Measurements from ENCODE around the gene SPECC1. TPM values are rescaled to one million over a fixed set of nuclear protein-coding genes. Genes with fewer than 3 reads are reported as not detected.

Gene SPECC1
- total and polyA plus RNA-seq, 12 donors = 19.2 to 96.1 (median 40.3) TPM

DNA sequence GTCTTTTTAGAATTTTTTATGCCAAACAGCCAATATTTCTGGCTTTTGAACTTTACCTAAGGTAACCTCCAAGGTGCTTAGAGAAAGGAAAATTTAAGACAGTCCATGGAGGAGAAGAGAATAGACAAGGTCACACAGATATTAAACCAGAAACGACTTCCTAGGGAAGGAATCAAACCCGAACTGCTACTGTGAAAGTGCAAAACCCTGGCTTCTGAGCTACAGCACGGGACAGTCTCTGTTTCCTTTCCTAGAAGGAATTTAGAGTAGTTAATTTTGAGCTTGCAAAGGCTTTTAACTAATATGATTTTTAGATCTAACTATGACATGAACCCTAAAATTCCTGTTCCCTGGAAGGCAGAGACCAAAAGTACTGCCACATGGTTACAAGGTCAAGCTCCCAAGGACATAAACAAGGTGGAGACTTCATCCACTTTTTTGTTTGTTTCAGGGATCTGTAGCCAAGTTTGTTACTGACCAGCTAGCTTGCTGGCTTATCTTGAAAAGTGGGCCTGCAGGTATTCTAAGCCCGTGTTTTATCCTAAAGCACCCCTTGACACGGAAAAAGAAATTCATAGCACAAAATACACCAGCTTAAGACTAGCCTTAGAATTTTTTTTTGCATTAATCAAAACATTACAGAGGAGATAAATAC, 188.2 kb downstream of the SPECC1 start:
- WGBS, 4 donors = 50 to 58% (median 55%) methylated on average over 5 of the region's 5 CpGs
- H3K4me3 ChIP-seq = no peak overlapping the region
- H3K9me3 ChIP-seq (replicated peaks in 1 of 3) = no peaks in the 10 kb centered on the region
- DNase-seq = no peak
- TF ChIP-seq, protein P1, sequence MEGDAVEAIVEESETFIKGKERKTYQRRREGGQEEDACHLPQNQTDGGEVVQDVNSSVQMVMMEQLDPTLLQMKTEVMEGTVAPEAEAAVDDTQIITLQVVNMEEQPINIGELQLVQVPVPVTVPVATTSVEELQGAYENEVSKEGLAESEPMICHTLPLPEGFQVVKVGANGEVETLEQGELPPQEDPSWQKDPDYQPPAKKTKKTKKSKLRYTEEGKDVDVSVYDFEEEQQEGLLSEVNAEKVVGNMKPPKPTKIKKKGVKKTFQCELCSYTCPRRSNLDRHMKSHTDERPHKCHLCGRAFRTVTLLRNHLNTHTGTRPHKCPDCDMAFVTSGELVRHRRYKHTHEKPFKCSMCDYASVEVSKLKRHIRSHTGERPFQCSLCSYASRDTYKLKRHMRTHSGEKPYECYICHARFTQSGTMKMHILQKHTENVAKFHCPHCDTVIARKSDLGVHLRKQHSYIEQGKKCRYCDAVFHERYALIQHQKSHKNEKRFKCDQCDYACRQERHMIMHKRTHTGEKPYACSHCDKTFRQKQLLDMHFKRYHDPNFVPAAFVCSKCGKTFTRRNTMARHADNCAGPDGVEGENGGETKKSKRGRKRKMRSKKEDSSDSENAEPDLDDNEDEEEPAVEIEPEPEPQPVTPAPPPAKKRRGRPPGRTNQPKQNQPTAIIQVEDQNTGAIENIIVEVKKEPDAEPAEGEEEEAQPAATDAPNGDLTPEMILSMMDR (IDR thresholded peaks at IDR 0.05) = no peak
- TF ChIP-seq POLR2A (IDR thresholded peaks at IDR 0.05) = no peak
- peaks cover 5 to 19% of the 10 kb centered on the region in 2 donors for H3K4me1 ChIP-seq (replicated peaks in 1 of 2)
- no peaks in the 10 kb centered on the region for H3K27me3 ChIP-seq
- no peak overlapping the region for H3K27ac ChIP-seq
- H3K36me3 ChIP-seq (replicated peaks in 1 of 2) = no peaks in the 10 kb centered on the region
- intact Hi-C loops (cut with DNase I) = no loop called here

DNA sequence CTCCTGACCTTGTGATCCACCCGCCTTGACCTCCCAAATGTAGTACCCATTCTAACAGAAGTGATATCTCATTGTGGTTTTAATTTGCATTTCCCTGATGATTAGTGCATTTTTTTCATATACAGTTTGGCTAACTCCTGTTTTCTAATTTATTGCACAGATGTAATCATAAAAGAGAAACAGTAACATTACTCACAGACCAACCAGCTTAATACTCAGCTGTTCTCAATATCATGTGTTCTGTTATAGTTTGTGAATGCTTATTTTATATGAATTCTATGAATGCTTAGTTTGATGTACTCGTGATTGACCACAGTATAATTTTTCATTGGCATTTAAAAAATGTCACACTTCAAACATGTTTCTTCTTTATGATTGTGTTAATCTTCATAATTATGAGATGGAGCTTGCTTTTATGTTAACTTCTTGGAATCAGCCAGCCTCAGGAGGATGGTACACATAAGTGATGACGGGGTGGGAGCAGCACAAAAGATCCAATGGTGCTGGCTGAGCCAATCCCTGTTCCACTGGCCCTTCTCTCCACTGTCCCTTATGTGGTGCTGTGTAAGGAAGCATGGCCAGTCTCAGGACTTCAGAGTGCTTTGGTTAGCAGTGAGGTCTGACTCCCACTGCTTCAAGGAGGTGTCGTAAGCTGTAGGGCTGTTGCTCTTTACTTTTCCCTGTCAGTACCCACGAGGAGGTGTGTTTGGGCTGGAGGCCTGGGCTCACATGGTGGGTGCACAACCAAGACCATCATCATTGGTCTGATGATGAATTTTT, 191.0 kb downstream of the SPECC1 start:
- intact Hi-C loops (cut with DNase I) = no loop called here
- H3K9me3 ChIP-seq (replicated peaks in 1 of 3) = no peaks in the 10 kb centered on the region
- H3K27me3 ChIP-seq = no peaks in the 10 kb centered on the region
- H3K27ac ChIP-seq = no peak overlapping the region
- peaks cover 5 to 9% of the 10 kb centered on the region in 2 donors for H3K4me1 ChIP-seq (replicated peaks in 1 of 2)
- WGBS, 4 donors = 86 to 92% (median 90%) methylated on average over 5 of the region's 5 CpGs
- no peak for DNase-seq
- H3K4me3 ChIP-seq = no peak overlapping the region
- TF ChIP-seq POLR2A (IDR thresholded peaks at IDR 0.05) = no peak
- TF ChIP-seq, protein P1 (IDR thresholded peaks at IDR 0.05) = no peak
- no peaks in the 10 kb centered on the region for H3K36me3 ChIP-seq (replicated peaks in 1 of 2)

DNA sequence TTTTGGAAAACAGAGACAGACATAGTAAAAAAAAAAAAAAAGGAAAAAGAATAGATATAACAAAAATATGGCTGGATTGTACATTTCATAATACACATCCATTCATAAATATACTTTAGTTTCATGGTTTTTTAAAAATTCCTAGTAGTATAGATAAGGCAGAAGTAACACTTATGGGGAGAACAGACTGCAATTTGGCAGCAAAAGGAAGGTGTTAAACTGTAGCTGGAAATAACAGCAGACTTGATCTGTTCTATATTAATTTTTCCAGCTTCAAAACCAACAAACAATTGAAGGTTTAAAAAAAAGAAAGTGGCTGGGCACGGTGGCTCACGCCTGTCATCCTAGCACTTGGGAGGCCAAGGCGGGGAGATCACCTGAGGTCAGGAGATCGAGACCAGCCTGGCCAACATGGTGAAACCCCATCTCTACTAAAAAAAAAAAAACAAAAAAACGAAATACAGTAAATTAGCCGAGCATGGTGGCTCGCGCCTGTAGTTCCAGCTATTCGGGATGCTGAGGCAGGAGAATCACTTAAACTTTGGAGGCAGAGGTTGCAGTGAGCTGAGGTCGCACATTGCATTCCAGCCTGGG, 191.8 kb downstream of the SPECC1 start:
- Histone ChIP-seq H3K27ac (no peak overlapping the region), H3K36me3 (replicated peaks in 1 of 2) (no peaks in the 10 kb centered on the region), H3K4me1 (replicated peaks in 1 of 2) (peaks cover 5 to 9% of the 10 kb centered on the region in 2 donors), H3K27me3 (no peaks in the 10 kb centered on the region), H3K4me3 (no peak overlapping the region), H3K9me3 (replicated peaks in 1 of 3) (no peaks in the 10 kb centered on the region)
- TF ChIP-seq POLR2A (IDR thresholded peaks at IDR 0.05) = no peak
- TF ChIP-seq, protein P1 (IDR thresholded peaks at IDR 0.05) = no peak
- intact Hi-C loops (cut with DNase I) = no loop called here
- no peak for DNase-seq
- WGBS, 4 donors = 86 to 93% (median 91%) methylated on average over 10 of the region's 10 CpGs

DNA sequence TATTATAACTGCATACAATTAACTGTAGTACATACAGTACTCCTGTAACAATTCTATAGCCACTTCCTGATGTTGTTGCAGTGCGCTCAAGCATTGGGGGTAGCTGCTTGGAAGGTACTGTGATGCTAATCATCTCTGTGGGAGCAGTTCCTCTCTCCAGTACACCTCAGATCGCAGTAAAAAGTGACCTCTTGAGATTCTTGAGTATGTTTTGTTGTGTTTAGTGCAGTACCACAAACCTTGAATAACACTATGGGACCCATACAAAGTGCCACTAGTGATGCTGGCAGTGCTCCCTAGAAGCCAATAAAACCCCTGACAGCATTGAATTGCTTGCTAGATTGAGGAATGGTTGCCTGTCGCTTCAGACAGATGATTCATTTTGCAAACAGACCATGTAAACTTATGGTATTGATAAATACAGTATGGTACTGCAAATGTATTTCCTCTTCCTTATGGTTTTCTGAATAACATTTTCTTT, 193.0 kb downstream of the SPECC1 start:
- no peak for TF ChIP-seq POLR2A (IDR thresholded peaks at IDR 0.05)
- TF ChIP-seq, protein P1 (IDR thresholded peaks at IDR 0.05) = no peak
- Histone ChIP-seq H3K4me1 (replicated peaks in 1 of 2) (peaks cover 5 to 7% of the 10 kb centered on the region in 2 donors), H3K36me3 (replicated peaks in 1 of 2) (no peaks in the 10 kb centered on the region), H3K27me3 (no peaks in the 10 kb centered on the region), H3K27ac (no peak overlapping the region), H3K4me3 (no peak overlapping the region), H3K9me3 (replicated peaks in 1 of 3) (no peaks in the 10 kb centered on the region)
- WGBS, 4 donors = 84 to 90% (median 85%) methylated on average over 3 of the region's 3 CpGs
- intact Hi-C loops (cut with DNase I) = no loop called here
- DNase-seq = no peak

Data from adrenal gland (tissue), 12 donors.